DOHH2 (cell line): ENCODE data around the gene NAALADL2.

Experiments used
- CTCF ChIP-seq: fragments of 200-600 bp; sonication (generic); IDR thresholded peaks from one replicate; pipeline ENCODE4 v1.5.1; 2014; ENCODE audit warnings: antibody characterized with exemption, mild to moderate bottlenecking, low read depth, low read length; ENCODE audit not compliant: poor library complexity, severe bottlenecking
- EZH2phosphoT487 ChIP-seq: fragments of 200-600 bp; sonication (generic); IDR thresholded peaks from 2 replicates; pipeline ENCODE4 v1.6.1; 2017; ENCODE audit warnings: borderline replicate concordance, mild to moderate bottlenecking, antibody characterized with exemption, low read length, moderate library complexity, mixed read lengths

DNA sequence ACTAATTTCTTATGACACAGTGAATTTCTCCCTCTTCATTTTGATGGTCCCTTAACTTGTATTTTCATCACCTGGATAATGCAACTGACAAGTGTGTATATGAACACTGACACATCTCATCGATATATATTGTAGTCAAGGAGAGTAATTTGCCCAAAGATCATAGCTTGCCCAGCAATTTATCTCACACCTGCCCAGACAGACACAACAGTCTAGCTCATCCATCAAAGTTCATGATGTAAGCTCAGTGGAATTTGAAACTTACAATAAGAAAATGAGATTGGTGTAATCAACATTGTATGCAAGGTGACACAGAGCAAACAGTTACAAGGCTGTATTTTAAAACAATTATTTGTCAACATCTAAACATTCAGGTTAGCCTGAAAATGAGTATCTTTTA, 805.8 kb downstream of the NAALADL2 start:
- no peak for TF ChIP-seq CTCF
- TF ChIP-seq EZH2phosphoT487: no peak
